GM12872 (cell line): ENCODE data around the gene LRRC23.

Source experiments
- CTCF ChIP-seq: IDR thresholded peaks from 3 replicates; pipeline ENCODE4 v1.5.1; 2011; ENCODE audit warnings: low read depth, mild to moderate bottlenecking, low read length, moderate library complexity; ENCODE audit not compliant: insufficient read depth

LRRC23 gene

GRCh38 chr12:6914947-6915788 lies 10.5 kb downstream of the LRRC23 start:
- TF ChIP-seq CTCF = no peak

- no peak for TF ChIP-seq CTCF
Measured at GRCh38 chr12:6915789-6916285, 11.2 kb downstream of the LRRC23 start.

GRCh38 chr12:6916426-6917200 lies 12.0 kb downstream of the LRRC23 start:
- no peak for TF ChIP-seq CTCF

- TF ChIP-seq CTCF = no peak
Measured at GRCh38 chr12:6917491-6918231, 13.0 kb downstream of the LRRC23 start.

- TF ChIP-seq CTCF = no peak
Measured at GRCh38 chr12:6919588-6919987, 15.0 kb downstream of the LRRC23 start.

- no peak for TF ChIP-seq CTCF
Measured at GRCh38 chr12:6921539-6921938, 16.9 kb downstream of the LRRC23 start.
